Panc1 (cell line): ENCODE results near the gene SERTAD1. TPM values are rescaled to one million over a fixed set of nuclear protein-coding genes. Genes with fewer than 3 reads are reported as not detected.

Source experiments
- ATAC-seq: fragments of 200-7000 bp; cut with Tn5 transposase; 2 replicates; pipeline ENCODE4 v1.9.1; 2020; ENCODE audit warnings: mild to moderate bottlenecking, moderate library complexity
- BruUV-seq: library from RNA; stranded (reverse); fragments of 400-500 nt; replicated peaks from 2 replicates; lab custom pipeline; 2021; lab: Mats Ljungman, UMichigan
- CTCF ChIA-PET: fragments of 300-600 bp; sonication (Branson Sonifier 250); formaldehyde crosslinking; loops from one replicate; lab custom pipeline; 2022; ENCODE audit warnings: antibody characterized with exemption; lab: Charles Lee
- POLR2A ChIA-PET: fragments of 300-600 bp; sonication (Branson Sonifier 250); formaldehyde crosslinking; loops from one replicate; lab custom pipeline; 2022; ENCODE audit warnings: antibody characterized with exemption; lab: Charles Lee
- DNase-seq: peaks from one replicate; pipeline ENCODE4 v3.0.0-alpha.2; 2010; ENCODE audit warnings: low read depth, low spot score
- H3K27ac ChIP-seq: 2 replicates; pipeline ENCODE4 v1.5.1; 2011; ENCODE audit warnings: mild to moderate bottlenecking, low read length, inconsistent platforms
- H3K27me3 ChIP-seq: fragments of 200-500 bp; sonication (Bioruptor generic); 2 replicates; pipeline ENCODE4 v1.6.0; 2014; ENCODE audit warnings: low read length, inconsistent platforms; ENCODE audit not compliant: control insufficient read depth, insufficient read depth
- H3K36me3 ChIP-seq: fragments of 200-500 bp; sonication (Bioruptor generic); 2 replicates; pipeline ENCODE4 v1.5.1; 2014; ENCODE audit warnings: inconsistent platforms, mild to moderate bottlenecking, low read length, moderate library complexity; ENCODE audit not compliant: control insufficient read depth, insufficient read depth
- H3K4me1 ChIP-seq: 2 replicates; pipeline ENCODE4 v1.5.1; 2011; ENCODE audit warnings: inconsistent platforms, mild to moderate bottlenecking, low read length, moderate library complexity; ENCODE audit not compliant: control insufficient read depth, insufficient read depth
- H3K4me3 ChIP-seq, 2 experiments: 2 replicates each; pipeline ENCODE4 v1.5.1; 2011 to 2012; ENCODE audit warnings: low read depth in 2 of 2, low read length in 2 of 2, mild to moderate bottlenecking in 2 of 2, inconsistent platforms in 1 of 2, moderate library complexity in 1 of 2
- H3K9me3 ChIP-seq: fragments of 200-500 bp; sonication (Bioruptor generic); 2 replicates; pipeline ENCODE4 v1.5.1; 2014; ENCODE audit warnings: low read depth, mild to moderate bottlenecking, inconsistent platforms, low read length, moderate library complexity; ENCODE audit not compliant: control insufficient read depth, insufficient read depth
- CTCF ChIP-seq: fragments of 450-650 bp; IDR thresholded peaks from 2 replicates; pipeline ENCODE4 v1.5.1; 2017; ENCODE audit warnings: mild to moderate bottlenecking
- POLR2AphosphoS5 ChIP-seq: IDR thresholded peaks from 2 replicates; pipeline ENCODE4 v1.6.1; 2012; ENCODE audit warnings: mild to moderate bottlenecking, low read depth, low read length, moderate library complexity
- REST ChIP-seq, 2 experiments: IDR thresholded peaks; 2 replicates each; pipeline ENCODE4 v1.6.1; 2011 to 2012; ENCODE audit warnings: low read depth in 2 of 2, control low read depth in 1 of 2, low read length in 1 of 2, mild to moderate bottlenecking in 1 of 2, moderate library complexity in 1 of 2; ENCODE audit not compliant: insufficient read depth in 1 of 2
- SIN3A ChIP-seq: IDR thresholded peaks from 2 replicates; pipeline ENCODE4 v1.6.1; 2012; ENCODE audit warnings: low read depth, mild to moderate bottlenecking, low read length, moderate library complexity, borderline replicate concordance; ENCODE audit not compliant: insufficient read depth
- TCF7L2 ChIP-seq: IDR thresholded peaks from 2 replicates; pipeline ENCODE4 v1.6.1; 2011; ENCODE audit warnings: mild to moderate bottlenecking, low read depth, low read length, inconsistent platforms
- in situ Hi-C: cut with HindIII; loops from 2 replicates; pipeline ENCODE4 v1.10.0; 2016; ENCODE audit warnings: low sequenced_read_pairs, low pct_unique_long_range_greater_than_20kb
- intact Hi-C: fragments of 100-400 bp; cut with micrococcal nuclease; formaldehyde crosslinking; loops from one replicate; pipeline ENCODE4 v1.10.0; 2022; ENCODE audit not compliant: unreplicated experiment
- total RNA-seq: library from RNA; stranded (reverse); gene quantifications from one replicate; pipeline ENCODE4 v1.2.1, GENCODE V29; 2021; ENCODE audit not compliant: unreplicated experiment

The SERTAD1 gene
- total RNA-seq, 1 experiment from 2014 or later = 13.4 TPM

- in situ Hi-C loops = no loop called here
- no peaks in the 10 kb centered on the region for H3K36me3 ChIP-seq
- TF ChIP-seq POLR2AphosphoS5 = no peak
- no peak for TF ChIP-seq TCF7L2
- no peak for TF ChIP-seq CTCF
- no peak for TF ChIP-seq SIN3A
- no peak for TF ChIP-seq REST (IDR thresholded peaks at IDR 0.05; ENCODE audit: insufficient read depth in 1 of 2, low read depth in 2 of 2, low read length in 1 of 2)
- intact Hi-C loops = no loop called here
- H3K27me3 ChIP-seq = no peaks in the 10 kb centered on the region
- ChIA-PET CTCF (interaction anchor here (0.6 to 0.7 kb wide), 3 partner anchors 21 to 107 kb away, joined by 3 to 6 read pairs (median 3); no protein-coding TSS in a partner anchor), POLR2A (interaction anchor here (0.5 kb wide), 1 partner anchor 48 kb away, joined by 3 read pairs; no protein-coding TSS in a partner anchor)
- BruUV-seq = no TSS peak
- H3K9me3 ChIP-seq = no peaks in the 10 kb centered on the region
- H3K27ac ChIP-seq = peak overlapping the region; percentile 66
- ATAC-seq = no peak
- no peak for DNase-seq
- H3K4me1 ChIP-seq = peaks cover 20% of the 10 kb centered on the region
- H3K4me3 ChIP-seq = no peak overlapping the region
Observed at GRCh38 chr19:40416918-40417642, 8.7 kb downstream of the SERTAD1 start.

GRCh38 chr19:40415768-40416167, 10.0 kb downstream of the SERTAD1 start:
- Histone ChIP-seq H3K36me3 (no peaks in the 10 kb centered on the region), H3K9me3 (no peaks in the 10 kb centered on the region), H3K4me1 (peaks cover 12% of the 10 kb centered on the region), H3K27ac (no peak overlapping the region), H3K4me3 (no peak overlapping the region), H3K27me3 (no peaks in the 10 kb centered on the region)
- no TSS peak for BruUV-seq
- in situ Hi-C loops (no loop called here), intact Hi-C loops (no loop called here)
- ChIA-PET POLR2A (no interaction called here), CTCF (interaction anchor here (0.9 kb wide), 1 partner anchor 111 kb away, joined by 3 read pairs; no protein-coding TSS in a partner anchor)
- no peak for DNase-seq
- TF ChIP-seq POLR2AphosphoS5 (no peak), CTCF (no peak)
- ATAC-seq = no peak
